ENCODE data around the gene ADRM1.

The ADRM1 gene

DNA sequence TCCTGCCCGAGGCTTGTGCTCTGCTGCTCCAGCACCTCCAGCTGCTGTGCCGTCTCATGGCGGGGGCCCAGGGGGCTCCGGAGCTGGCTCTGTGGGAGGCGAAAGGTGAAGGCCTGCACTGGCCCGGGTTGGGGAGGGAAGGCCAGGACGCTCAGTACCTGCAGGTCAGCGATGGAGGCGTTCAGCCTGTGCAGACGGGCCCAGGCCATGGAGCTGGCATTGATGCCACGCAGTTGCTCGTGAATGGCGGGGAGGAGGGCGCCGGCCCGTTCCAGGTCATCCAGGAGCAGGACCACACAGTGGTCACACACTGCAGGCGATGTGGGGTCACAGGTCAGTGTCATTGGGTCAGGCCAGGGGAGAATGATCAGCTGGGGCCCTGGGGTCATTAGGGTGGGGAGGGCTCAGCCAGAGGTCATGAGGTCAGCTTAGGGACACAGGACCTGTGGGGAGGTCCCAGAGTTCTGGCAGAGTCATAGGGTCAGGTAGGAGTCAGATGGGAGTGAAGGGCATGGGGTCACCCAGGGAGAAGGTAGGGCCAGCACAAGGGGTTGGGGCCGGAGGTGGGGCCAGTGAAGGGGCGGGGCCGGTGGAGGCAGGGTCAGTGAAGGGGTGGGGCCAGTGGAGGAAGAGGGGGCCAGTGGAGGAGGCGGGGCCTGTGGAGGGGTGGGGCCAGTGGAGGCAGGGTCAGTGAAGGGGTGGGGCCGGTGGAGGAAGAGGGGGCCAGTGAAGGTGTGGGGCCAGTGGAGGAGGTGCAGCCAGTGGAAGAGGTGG, 18.0 kb downstream of the ADRM1 start:
- H3K36me3 ChIP-seq (ENCODE audit: insufficient read depth, low read length): no peaks in the 10 kb centered on the region; the same call in 1 of the 2 replicates
- no peaks in the 10 kb centered on the region for H4K20me1 ChIP-seq (ENCODE audit: insufficient read depth, low read length)
- H3K9me3 ChIP-seq (ENCODE audit: low read length): 0 out of 2 replicates have a peak, but pooled peaks cover 4% of the 10 kb centered on the region
- H3K4me1 ChIP-seq (ENCODE audit: insufficient read depth, low read length, severe bottlenecking): no peaks in the 10 kb centered on the region
- no peak for TF ChIP-seq EZH2 (IDR thresholded peaks at IDR 0.05; ENCODE audit: borderline replicate concordance, low read length)
- TF ChIP-seq CTCF (IDR thresholded peaks at IDR 0.05; ENCODE audit: low read length): no peak
- no peak overlapping the region for H3K9ac ChIP-seq (ENCODE audit: low read length)
- H3K27ac ChIP-seq (ENCODE audit: low read depth, low read length, poor library complexity, severe bottlenecking): no peak overlapping the region
- H3K4me3 ChIP-seq (ENCODE audit: low read depth, low read length, poor library complexity, severe bottlenecking): no peak overlapping the region
- H2AFZ ChIP-seq (ENCODE audit: low read length): no peak overlapping the region
- no peaks in the 10 kb centered on the region for H3K79me2 ChIP-seq (ENCODE audit: insufficient read depth, low read length)
- H3K4me2 ChIP-seq (ENCODE audit: low read length): no peak overlapping the region
- no peaks in the 10 kb centered on the region for H3F3A ChIP-seq (ENCODE audit: insufficient read depth, low read length)
- no peaks in the 10 kb centered on the region for H3K9me2 ChIP-seq (ENCODE audit: low read depth, low read length)
- no peaks in the 10 kb centered on the region for H3K27me3 ChIP-seq (ENCODE audit: insufficient read depth, low read length)

DNA sequence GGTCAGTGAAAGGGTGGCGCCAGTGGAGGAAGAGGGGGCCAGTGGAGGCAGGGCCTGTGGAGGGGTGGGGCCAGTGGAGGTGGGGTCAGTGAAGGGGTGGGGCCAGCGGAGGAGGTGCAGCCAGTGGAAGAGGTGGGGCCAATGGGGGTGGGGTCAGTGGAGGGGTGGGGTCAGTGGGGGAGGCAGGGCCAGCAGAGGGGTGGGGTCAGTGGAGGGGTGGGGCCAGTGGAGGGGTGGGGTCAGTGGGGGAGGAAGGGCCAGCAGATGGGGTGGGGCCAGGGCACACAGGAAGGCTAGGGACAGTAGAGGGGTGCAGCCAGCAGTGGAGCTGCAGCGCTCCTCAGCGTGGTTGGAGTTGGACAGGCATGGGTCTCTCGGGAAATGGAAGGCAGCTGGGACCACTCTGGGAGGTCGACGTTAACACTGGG, 18.7 kb downstream of the ADRM1 start:
- no peak overlapping the region for H3K4me3 ChIP-seq (ENCODE audit: low read depth, low read length, poor library complexity, severe bottlenecking)
- no peak overlapping the region for H3K4me2 ChIP-seq (ENCODE audit: low read length)
- no peaks in the 10 kb centered on the region for H3K27me3 ChIP-seq (ENCODE audit: insufficient read depth, low read length)
- H3K9ac ChIP-seq (ENCODE audit: low read length): no peak overlapping the region
- H3K27ac ChIP-seq (ENCODE audit: low read depth, low read length, poor library complexity, severe bottlenecking): no peak overlapping the region
- H3K9me2 ChIP-seq (ENCODE audit: low read depth, low read length): no peaks in the 10 kb centered on the region
- H4K20me1 ChIP-seq (ENCODE audit: insufficient read depth, low read length): no peaks in the 10 kb centered on the region
- H3F3A ChIP-seq (ENCODE audit: insufficient read depth, low read length): no peaks in the 10 kb centered on the region
- H3K36me3 ChIP-seq (ENCODE audit: insufficient read depth, low read length): no peaks in the 10 kb centered on the region; the same call in 1 of the 2 replicates
- 0 out of 2 replicates have a peak, but pooled peaks cover 4% of the 10 kb centered on the region for H3K9me3 ChIP-seq (ENCODE audit: low read length)
- TF ChIP-seq CTCF (IDR thresholded peaks at IDR 0.05; ENCODE audit: low read length): no peak
- no peak for TF ChIP-seq EZH2 (IDR thresholded peaks at IDR 0.05; ENCODE audit: borderline replicate concordance, low read length)
- peaks cover 6% of the 10 kb centered on the region for H3K4me1 ChIP-seq (ENCODE audit: insufficient read depth, low read length, severe bottlenecking)
- H3K79me2 ChIP-seq (ENCODE audit: insufficient read depth, low read length): no peaks in the 10 kb centered on the region
- H2AFZ ChIP-seq (ENCODE audit: low read length): no peak overlapping the region

DNA sequence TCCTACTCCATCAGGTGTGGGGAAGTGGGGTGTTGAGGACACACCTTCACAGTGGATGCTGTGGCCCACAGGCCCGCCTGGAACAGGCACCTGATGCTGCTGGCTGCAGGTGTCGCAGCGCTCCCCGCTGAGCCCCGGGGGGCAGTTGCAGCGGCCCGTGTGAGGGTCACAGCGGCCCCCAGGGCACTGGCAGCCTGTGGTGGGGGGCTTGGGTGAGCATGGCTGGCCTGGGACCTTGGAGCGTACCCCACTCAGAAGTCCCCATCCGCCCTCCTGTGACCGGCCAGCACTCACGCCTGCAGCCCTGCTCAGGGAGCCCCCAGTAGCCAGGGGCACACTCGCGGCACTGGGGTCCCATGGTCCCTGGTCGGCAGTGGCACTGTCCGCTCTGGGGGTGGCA, 19.2 kb downstream of the ADRM1 start:
- Histone ChIP-seq H3K4me1 (ENCODE audit: insufficient read depth, low read length, severe bottlenecking) (peaks cover 6% of the 10 kb centered on the region), H3K9ac (ENCODE audit: low read length) (no peak overlapping the region), H3K27me3 (ENCODE audit: insufficient read depth, low read length) (no peaks in the 10 kb centered on the region), H2AFZ (ENCODE audit: low read length) (no peak overlapping the region), H3K4me3 (ENCODE audit: low read depth, low read length, poor library complexity, severe bottlenecking) (no peak overlapping the region), H3K4me2 (ENCODE audit: low read length) (no peak overlapping the region), H3K27ac (ENCODE audit: low read depth, low read length, poor library complexity, severe bottlenecking) (no peak overlapping the region), H3K79me2 (ENCODE audit: insufficient read depth, low read length) (no peaks in the 10 kb centered on the region), H3F3A (ENCODE audit: insufficient read depth, low read length) (no peaks in the 10 kb centered on the region), H3K9me3 (ENCODE audit: low read length) (0 out of 2 replicates have a peak, but pooled peaks cover 4% of the 10 kb centered on the region), H4K20me1 (ENCODE audit: insufficient read depth, low read length) (no peaks in the 10 kb centered on the region), H3K36me3 (ENCODE audit: insufficient read depth, low read length) (no peaks in the 10 kb centered on the region; the same call in 1 of the 2 replicates), H3K9me2 (ENCODE audit: low read depth, low read length) (no peaks in the 10 kb centered on the region)
- TF ChIP-seq CTCF (IDR thresholded peaks at IDR 0.05; ENCODE audit: low read length) (no peak), EZH2 (IDR thresholded peaks at IDR 0.05; ENCODE audit: borderline replicate concordance, low read length) (no peak)
